HS-5 (cell line): ENCODE measurements around the gene LCLAT1.
"Not testable (repeated sequence)": the region's sequence is repeated elsewhere in the genome, so short reads cannot be mapped to it uniquely, and the experiment has no call there.

Source experiments
- DNase-seq: peaks from one replicate; pipeline ENCODE4 v3.0.0-alpha.2; 2012; ENCODE audit warnings: low read depth

LCLAT1 gene

GRCh38 chr2:30488012-30488659 lies 41.1 kb downstream of the LCLAT1 start:
- DNase-seq, result no peak

GRCh38 chr2:30491225-30491624 lies 44.2 kb downstream of the LCLAT1 start:
- DNase-seq, result no peak

- no peak for DNase-seq
These were observed 45.1 kb downstream of the LCLAT1 start for GRCh38 chr2:30492185-30492584.

GRCh38 chr2:30492619-30493018 lies 45.6 kb downstream of the LCLAT1 start:
- DNase-seq, result no peak

- no peak for DNase-seq
These were observed 46.4 kb downstream of the LCLAT1 start for GRCh38 chr2:30493440-30493839.

GRCh38 chr2:30495896-30496295 lies 48.9 kb downstream of the LCLAT1 start:
- DNase-seq, result not testable (repeated sequence)

GRCh38 chr2:30499681-30500080 lies 52.6 kb downstream of the LCLAT1 start:
- no peak for DNase-seq

GRCh38 chr2:30500699-30501098 lies 53.7 kb downstream of the LCLAT1 start:
- no peak for DNase-seq

- no peak for DNase-seq
These were observed 55.3 kb downstream of the LCLAT1 start for GRCh38 chr2:30502310-30502709.

GRCh38 chr2:30503007-30503694 lies 56.1 kb downstream of the LCLAT1 start:
- no peak for DNase-seq

GRCh38 chr2:30503695-30504052 lies 56.6 kb downstream of the LCLAT1 start:
- DNase-seq, result no peak

GRCh38 chr2:30504731-30505130 lies 57.7 kb downstream of the LCLAT1 start:
- DNase-seq, result no peak

GRCh38 chr2:30505500-30506180 lies 58.6 kb downstream of the LCLAT1 start:
- DNase-seq, result no peak

- DNase-seq, result not testable (repeated sequence)
These were observed 60.4 kb downstream of the LCLAT1 start for GRCh38 chr2:30507460-30507859.

GRCh38 chr2:30509716-30510115 lies 62.7 kb downstream of the LCLAT1 start:
- DNase-seq, result no peak

GRCh38 chr2:30510409-30510808 lies 63.4 kb downstream of the LCLAT1 start:
- no peak for DNase-seq

- no peak for DNase-seq
These were observed 64.4 kb downstream of the LCLAT1 start for GRCh38 chr2:30511122-30512083.

GRCh38 chr2:30512243-30512886 lies 65.3 kb downstream of the LCLAT1 start:
- no peak for DNase-seq

GRCh38 chr2:30513649-30514048 lies 66.6 kb downstream of the LCLAT1 start:
- DNase-seq, result not testable (repeated sequence)

- DNase-seq, result peak; percentile 35
These were observed 67.2 kb downstream of the LCLAT1 start for GRCh38 chr2:30514134-30514847.

GRCh38 chr2:30514848-30515435 lies 67.9 kb downstream of the LCLAT1 start:
- no peak for DNase-seq
